SK-MEL-5 (cell line): ENCODE data around the gene TTLL10. TPM values are rescaled to one million over a fixed set of nuclear protein-coding genes. Genes with fewer than 3 reads are reported as not detected.

Experiments used
- DNase-seq: peaks from one replicate; pipeline ENCODE4 v3.0.0-alpha.2; 2016; ENCODE audit warnings: low read depth, low spot score
- in situ Hi-C: cut with HindIII; loops from 2 replicates; pipeline ENCODE4 v1.10.0; 2016; ENCODE audit warnings: low sequenced_read_pairs, high pct_unique_total_duplicates, low pct_unique_long_range_greater_than_20kb
- total RNA-seq: library from RNA; depleted of rRNA; stranded (reverse); fragments of >200 nt; shearing (Covaris generic); gene quantifications from 2 replicates; pipeline ENCODE4 v1.2.3, GENCODE V29; 2014

TTLL10 gene
- total RNA-seq, 1 experiment from 2014 or later = not detected

DNA sequence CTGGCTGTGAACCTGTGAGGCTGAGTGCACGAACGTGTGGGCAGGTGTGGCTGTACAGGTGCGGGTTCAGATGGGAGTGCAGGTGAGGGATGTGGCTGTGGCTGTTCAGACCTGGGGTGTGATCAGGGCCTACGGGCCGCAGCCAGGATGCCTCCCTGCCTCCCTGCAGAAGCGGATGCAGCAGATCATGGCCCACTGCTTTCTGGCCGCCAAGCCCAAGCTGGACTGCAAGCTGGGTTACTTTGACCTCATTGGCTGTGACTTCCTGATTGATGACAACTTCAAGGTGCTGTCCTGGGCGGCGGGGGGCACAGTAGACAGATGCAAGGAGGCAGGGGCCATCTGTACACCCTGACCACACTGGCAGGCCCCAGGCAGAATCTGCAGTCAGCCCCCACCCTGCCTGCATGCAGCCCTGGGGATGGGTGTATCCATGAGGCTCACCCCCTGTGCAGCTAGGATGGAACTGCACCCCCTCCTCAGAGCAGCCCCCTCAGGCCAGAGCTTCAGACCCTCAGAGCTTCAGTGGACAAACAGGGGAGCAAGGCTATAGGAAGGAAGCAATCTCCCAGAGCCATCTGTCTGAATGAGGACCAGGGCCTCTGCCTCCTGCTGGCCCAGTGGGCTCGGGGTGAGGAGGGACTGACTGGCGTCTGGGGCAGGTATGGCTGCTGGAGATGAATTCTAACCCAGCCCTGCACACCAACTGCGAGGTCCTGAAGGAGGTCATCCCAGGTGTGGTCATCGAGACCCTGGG lies 22.9 kb downstream of the TTLL10 start:
- in situ Hi-C loops = no loop called here
- DNase-seq = no peak

- no peak for DNase-seq
- in situ Hi-C loops = no loop called here
Measured at GRCh38 chr1:1197188-1197500, 23.5 kb downstream of the TTLL10 start.

DNA sequence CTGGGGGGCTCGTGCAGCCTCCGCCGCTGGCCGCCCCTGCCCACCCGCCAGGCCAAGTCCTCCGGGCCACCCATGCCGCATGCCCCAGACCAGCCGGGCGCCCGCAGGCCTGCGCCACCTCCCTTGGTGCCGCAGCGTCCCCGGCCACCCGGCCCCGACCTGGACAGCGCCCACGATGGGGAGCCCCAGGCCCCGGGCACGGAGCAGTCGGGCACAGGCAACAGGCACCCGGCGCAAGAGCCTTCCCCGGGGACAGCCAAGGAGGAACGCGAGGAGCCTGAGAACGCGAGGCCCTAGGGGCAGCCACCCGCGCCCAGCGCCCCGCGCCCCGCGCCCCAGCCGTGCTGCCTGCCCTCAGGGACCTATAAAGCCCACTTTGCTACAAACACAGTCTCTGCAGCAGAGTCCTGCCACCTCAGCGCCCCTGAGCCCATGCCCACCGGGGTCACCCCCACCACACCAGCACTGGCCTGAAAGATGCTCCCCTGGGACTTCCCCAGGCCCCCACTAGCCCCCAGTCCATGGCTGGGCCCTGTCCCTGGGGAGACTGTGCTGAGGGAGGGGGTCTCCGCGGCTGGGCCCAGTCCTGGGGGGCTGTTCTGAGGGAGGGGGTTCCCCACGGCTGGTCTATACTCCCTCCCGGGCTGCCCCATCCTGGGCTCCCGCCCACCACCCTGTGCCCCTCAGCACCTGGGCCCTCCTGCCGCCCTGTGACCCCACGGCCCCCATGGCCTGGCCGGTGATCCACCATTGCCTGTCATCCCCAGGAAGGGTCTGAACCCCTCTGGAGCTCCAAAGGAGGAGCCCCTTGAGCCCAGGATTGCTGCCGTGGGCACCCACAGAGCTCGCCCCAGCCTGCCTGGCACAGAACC lies 24.1 kb downstream of the TTLL10 start:
- DNase-seq = no peak
- in situ Hi-C loops = no loop called here

DNA sequence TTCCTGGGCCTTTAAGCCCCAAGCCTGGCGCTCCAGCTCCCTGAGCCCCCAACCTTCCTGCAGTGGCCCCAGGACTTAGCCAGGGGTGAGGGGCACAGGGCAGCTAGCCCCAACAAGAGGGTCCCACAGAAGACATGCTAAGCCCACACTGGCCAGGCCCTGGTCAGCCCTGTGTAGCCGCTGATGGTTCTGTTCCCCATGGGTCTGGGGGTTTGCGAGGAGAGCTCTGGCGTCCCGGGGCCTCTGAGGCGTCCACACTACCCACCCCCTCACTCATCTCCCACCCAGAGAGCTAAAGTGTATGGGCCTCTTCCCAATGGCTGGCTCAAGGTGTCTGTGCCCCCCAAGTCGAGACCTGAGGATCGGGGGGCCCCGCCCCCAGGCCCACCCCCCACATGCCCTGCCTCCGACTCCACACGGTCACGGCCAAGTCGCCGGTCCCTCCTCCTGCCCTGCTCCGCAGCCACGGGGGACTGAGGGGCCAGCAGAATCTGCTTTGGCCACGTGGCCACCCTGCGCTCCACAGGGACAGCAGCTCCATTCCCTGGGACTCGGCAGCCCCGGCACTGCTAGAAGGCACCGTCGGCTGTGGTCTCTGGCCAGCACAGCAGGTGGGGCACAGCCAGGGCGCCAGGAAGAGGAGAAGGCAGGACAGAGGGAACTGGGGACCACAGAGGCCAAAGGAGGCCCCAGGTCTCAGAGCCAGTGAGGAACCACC lies 24.9 kb downstream of the TTLL10 start:
- DNase-seq = no peak
- in situ Hi-C loops = no loop called here

- no peak for DNase-seq
- in situ Hi-C loops = no loop called here
Measured at GRCh38 chr1:1199141-1199960, 25.7 kb downstream of the TTLL10 start.

GRCh38 chr1:1199961-1200875 lies 26.5 kb downstream of the TTLL10 start:
- DNase-seq = no peak
- in situ Hi-C loops = no loop called here

DNA sequence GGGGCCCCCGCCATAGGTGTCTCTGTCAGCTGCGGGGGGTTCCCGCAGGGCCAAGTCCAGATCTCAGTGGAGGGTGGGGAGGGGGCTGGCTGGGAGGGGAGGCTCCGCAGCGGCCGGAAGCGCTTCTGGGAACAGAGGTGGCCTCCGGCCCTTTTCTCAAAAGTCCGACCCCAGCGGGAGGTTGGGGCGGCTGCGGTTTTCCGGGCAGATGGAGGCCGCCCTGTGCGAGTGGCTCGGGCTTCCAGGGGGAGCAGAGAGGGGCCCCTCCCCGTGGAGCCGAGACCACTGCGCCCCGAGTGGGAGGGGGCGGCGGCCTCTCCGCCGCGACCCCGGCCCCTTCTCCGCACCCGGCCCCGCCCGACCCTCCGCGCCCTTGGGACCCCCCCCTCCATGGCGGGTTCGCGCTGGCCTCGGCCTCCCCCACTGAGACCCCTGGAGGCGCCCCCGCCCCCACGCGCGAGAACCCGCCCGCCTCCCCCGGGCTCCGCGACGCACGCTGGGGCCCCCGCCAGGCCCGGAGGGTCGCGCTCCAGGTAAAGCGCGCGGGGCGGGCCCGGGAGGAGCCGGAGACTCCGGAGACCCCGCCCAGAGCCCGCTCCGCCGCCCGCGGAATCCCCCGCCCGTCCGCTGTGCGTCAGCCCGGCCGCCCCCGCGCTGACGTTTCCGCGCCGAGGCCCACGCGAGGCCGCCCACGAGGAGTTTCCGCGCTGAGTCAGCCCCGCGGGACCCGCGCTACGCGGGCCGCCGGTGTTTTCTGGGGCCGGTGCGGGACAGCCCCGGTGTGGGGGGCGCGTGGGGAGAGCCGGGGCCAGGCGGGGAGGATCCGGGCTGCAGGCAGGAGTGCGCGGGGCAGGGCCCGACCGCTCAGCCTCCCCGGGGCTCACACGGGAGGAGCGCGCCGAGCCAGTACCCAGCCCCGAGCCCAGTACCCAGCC lies 27.5 kb downstream of the TTLL10 start:
- DNase-seq = no peak
- in situ Hi-C loops = no loop called here

DNA sequence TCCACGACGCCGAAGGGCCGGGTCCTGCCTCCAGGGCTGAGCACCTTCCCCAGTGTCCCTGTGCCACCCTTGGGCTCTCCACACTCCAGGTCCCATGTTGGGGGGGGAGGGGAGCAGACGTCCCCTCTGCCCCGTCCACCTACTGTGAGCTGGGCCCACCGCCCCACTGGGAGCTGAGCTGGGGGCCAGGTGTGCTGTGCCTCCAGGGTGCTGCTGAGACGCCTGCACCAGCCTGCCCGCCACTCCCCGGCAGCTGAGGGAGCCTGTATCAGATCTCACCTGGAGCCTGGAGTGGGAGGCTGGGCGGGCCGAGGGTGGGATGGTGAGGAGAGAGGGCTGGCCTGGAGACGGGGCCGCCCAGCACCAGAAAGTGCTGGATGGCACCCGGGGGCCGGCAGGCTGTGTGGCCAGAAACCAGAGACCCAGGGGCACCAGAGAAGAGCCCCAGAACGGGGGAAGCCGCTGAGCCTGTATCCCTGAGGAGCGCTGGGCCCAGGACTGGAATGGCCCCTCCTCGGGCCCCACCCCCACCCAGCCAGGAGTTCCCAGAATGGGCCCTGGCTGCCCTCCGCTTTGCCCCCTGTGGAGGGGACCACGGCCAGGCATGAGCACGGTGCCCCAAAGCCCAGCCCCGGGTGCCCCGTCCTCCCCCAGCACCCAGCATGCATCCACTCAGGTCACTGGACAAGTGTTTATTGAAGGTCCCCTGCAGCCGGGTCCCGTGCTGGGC lies 29.3 kb downstream of the TTLL10 start:
- no peak for DNase-seq
- in situ Hi-C loops = no loop called here

DNA sequence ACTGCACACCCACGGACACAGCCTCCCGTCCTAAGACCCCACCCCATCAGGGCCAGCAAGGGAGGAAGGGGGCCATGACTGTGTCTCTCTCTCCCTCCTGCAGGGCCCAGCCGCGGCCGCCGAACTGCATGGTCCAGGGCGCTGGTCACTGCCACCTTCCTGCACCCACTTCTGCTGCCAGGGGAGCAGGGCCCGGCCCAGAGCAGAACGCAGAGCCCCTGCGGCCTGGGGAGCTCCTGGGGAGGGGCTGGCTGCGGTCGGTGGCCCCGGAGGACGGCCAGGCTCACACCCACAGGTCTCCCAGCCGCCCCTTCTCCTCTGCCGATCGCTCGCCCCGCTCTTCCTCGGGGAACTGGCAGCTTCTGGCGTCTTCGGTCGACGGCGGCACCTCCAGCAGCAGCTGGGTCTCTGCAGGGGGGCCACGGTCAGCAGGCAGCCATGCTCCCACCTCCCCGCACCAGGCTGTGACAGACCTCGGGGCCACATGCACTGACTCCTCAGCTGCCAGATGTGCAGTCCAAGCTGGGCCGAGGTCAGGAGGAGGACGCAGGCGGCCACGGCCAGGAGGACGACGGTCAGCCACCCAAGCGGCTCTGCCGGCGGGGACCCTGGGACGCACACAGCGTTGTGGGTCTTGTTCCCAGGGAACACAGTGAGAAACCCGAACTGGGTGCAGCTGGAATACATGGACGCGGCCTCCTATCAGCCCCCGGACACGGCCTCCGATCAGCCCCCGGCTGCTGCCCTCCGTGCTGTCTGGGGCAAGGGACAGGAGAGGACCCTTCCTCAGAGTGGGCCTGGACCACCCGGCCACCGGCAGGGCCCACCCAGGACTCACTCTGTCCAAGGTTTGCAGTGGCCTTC lies 30.1 kb downstream of the TTLL10 start:
- in situ Hi-C loops = no loop called here
- DNase-seq = no peak

- DNase-seq = no peak
- in situ Hi-C loops = no loop called here
Measured at GRCh38 chr1:1204425-1204920, 30.8 kb downstream of the TTLL10 start.

DNA sequence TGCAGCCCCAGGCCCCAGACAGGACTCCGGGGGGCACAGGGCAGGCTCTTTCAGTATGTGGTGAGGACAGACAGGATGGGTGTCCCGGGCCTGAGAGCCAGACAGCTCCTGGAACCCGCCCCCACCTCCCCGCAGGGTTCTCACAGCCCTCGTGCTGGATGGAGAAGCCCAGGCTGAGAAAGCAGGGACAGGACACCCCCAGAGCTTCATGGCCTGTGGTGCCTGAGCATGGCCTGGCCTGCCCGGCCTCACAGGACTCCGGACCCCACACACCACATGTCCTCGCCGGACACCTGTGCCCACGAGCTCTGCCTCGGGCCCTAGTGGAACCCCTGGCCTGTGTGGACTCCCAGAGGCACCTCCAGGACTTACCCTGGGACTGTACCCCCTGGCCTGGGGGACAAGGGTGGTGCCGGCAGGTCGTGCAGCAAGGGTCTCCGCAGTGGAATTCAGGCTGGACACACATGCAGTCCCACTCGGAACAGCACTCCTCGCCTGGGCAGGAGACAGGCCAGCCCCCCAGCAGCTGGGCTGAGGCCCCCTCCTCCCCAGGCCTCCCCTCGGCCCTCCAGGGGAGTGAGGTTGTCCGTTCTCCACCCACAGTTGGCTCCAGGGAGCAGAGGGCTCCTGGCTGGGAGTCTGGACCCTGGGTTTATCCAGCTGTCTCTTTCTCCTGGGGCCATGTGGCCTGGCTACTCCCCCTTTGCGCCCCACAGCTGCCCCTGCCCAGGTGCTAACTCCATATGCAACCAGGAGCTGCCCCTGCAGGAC lies 31.5 kb downstream of the TTLL10 start:
- no peak for DNase-seq
- in situ Hi-C loops = no loop called here

GRCh38 chr1:1205769-1206375 lies 32.2 kb downstream of the TTLL10 start:
- in situ Hi-C loops = no loop called here
- DNase-seq = no peak

DNA sequence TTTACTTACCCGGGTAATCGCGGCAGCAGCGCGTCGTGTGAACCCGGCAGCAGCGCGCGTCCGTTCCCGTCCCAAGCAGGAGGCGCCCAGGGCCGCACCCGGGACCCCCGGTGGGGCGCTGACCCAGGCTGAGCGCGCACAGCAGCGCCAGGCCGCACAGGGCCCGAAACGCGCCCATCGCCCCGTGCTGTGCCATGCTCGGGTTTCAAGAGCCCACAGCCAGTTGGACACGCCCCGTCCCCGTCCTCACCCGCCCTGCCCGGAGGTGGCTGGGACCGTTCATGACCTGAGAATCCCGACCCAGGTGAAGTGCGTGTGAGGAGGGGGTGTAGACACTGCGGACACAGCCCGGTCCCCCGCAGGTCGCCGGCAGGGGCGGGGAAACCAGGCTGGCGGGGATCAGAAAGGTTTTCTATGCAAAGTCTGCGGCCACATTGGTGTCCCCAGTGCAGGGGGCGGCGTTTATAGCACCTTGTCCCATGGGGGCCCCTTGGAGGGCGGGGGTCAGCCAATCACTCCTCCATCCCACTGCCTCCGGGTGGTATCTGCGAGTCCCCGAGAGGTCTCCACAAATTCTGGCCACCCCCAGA lies 32.8 kb downstream of the TTLL10 start, which contains the start of gene TNFRSF18:
TNFRSF18 (minus strand) TSS at position 217 of the 590 bp plus-strand sequence; CDS start at position 196, 21 bp downstream.
- DNase-seq = no peak
- in situ Hi-C loops = no loop called here
